Mammary epithelial cell (primary cell): Measurements from ENCODE around the gene ARHGAP28.

Experiments
- EZH2 ChIP-seq: IDR thresholded peaks from 2 replicates; pipeline ENCODE4 v1.6.1; 2012; ENCODE audit warnings: low read length, inconsistent platforms, borderline replicate concordance
- TF ChIP-seq, protein P1 (sequence below), 2 donors: IDR thresholded peaks in 1 of 2; conservative IDR thresholded peaks in 1 of 2; 2 replicates each; pipeline ENCODE4 v1.5.1; 2011 to 2012; ENCODE audit warnings: inconsistent platforms in 2 of 2, low read length in 2 of 2, mild to moderate bottlenecking in 2 of 2, control low read depth in 1 of 2, low read depth in 1 of 2; ENCODE audit not compliant: insufficient read depth in 1 of 2; ENCODE audit errors: extremely low read depth in 1 of 2

DNA sequence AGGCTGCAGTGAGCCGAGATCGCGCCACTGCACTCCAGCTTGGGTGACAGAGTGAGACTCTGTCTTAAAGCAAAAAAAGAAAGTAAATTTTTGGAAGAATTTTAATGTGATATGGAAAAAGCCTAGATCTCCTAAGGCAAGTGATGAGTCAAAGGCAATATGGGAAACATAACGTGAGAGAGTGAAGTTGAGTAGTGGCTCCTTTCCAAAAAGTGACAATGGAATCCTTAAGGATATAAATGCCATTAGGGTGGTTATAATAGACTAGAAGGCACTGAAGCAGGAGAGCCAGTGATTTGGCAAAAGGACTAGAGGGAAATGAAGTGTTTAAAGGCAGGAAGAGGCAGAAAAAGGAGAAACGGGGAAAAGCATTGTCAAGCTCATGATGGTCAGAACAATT is 25.6 kb downstream of the ARHGAP28 start:
- TF ChIP-seq, protein P1, sequence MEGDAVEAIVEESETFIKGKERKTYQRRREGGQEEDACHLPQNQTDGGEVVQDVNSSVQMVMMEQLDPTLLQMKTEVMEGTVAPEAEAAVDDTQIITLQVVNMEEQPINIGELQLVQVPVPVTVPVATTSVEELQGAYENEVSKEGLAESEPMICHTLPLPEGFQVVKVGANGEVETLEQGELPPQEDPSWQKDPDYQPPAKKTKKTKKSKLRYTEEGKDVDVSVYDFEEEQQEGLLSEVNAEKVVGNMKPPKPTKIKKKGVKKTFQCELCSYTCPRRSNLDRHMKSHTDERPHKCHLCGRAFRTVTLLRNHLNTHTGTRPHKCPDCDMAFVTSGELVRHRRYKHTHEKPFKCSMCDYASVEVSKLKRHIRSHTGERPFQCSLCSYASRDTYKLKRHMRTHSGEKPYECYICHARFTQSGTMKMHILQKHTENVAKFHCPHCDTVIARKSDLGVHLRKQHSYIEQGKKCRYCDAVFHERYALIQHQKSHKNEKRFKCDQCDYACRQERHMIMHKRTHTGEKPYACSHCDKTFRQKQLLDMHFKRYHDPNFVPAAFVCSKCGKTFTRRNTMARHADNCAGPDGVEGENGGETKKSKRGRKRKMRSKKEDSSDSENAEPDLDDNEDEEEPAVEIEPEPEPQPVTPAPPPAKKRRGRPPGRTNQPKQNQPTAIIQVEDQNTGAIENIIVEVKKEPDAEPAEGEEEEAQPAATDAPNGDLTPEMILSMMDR (conservative IDR thresholded peaks at IDR 0.05 in 1 of 2, IDR thresholded peaks at IDR 0.05 in 1 of 2; ENCODE audit: extremely low read depth in 1 of 2, insufficient read depth in 1 of 2, low read depth in 1 of 2, low read length in 2 of 2), result no peak
- no peak for TF ChIP-seq EZH2
